Thyroid gland (tissue), 4 donors: ENCODE data around the gene MITF. TPM values are rescaled to one million over a fixed set of nuclear protein-coding genes. Genes with fewer than 3 reads are reported as not detected.

ENCODE experiments used
- DNase-seq, 2 donors: peaks; one replicate each; pipeline ENCODE4 v3.0.0-alpha.2; 2019
- H3K27ac ChIP-seq, 3 donors: fragments of 200-600 bp; sonication (generic); 1 replicate in 2 of 3; 2 replicates in 1 of 3; pipeline ENCODE4 v1.5.1; 2016 to 2019; ENCODE audit warnings: mild to moderate bottlenecking in 1 of 3, moderate library complexity in 1 of 3
- H3K27me3 ChIP-seq: fragments of 200-600 bp; sonication (generic); one replicate; pipeline ENCODE4 v1.5.1; 2019
- H3K36me3 ChIP-seq, 2 donors: fragments of 200-600 bp; sonication (generic); one replicate each; pipeline ENCODE4 v1.5.1; 2016 to 2019
- H3K4me1 ChIP-seq, 2 donors: fragments of 200-600 bp; sonication (generic); one replicate each; pipeline ENCODE4 v1.5.1; 2017 to 2019
- H3K4me3 ChIP-seq, 3 donors: fragments of 200-600 bp; sonication (generic); replicated peaks in 1 of 3; 1 replicate in 2 of 3; 2 replicates in 1 of 3; pipeline ENCODE4 v1.5.1; 2016; ENCODE audit warnings: mild to moderate bottlenecking in 1 of 3
- H3K9me3 ChIP-seq: fragments of 200-600 bp; sonication (generic); one replicate; pipeline ENCODE4 v1.5.1; 2017
- CTCF ChIP-seq, 6 experiments: fragments of 200-600 bp in 3 of 6; fragments of 450-650 bp in 3 of 6; sonication (generic) in 3 of 6; IDR thresholded peaks; one replicate each; pipeline ENCODE4 v1.5.1; 2016 to 2019; ENCODE audit warnings: antibody characterized with exemption in 6 of 6, mild to moderate bottlenecking in 2 of 6, inconsistent platforms in 1 of 6, moderate library complexity in 1 of 6
- POLR2A ChIP-seq, 2 donors: fragments of 450-650 bp; IDR thresholded peaks; one replicate each; pipeline ENCODE4 v1.6.1; 2017; ENCODE audit warnings: antibody characterized with exemption in 2 of 2, mild to moderate bottlenecking in 2 of 2, moderate library complexity in 1 of 2
- WGBS, 2 donors: methylation state at CpG; one replicate each; pipeline ENCODE4 v1.1.5; 2017; 5-methylcytosine and 5-hydroxymethylcytosine counted together
- intact Hi-C: fragments of 100-400 bp; cut with DNase I; formaldehyde crosslinking; loops from one replicate; pipeline ENCODE4 v1.15.1; 2023
- total RNA-seq, 4 donors: library from RNA; depleted of rRNA; stranded (reverse); fragments of >200 nt; gene quantifications; one replicate each; pipeline ENCODE4 v1.2.3, GENCODE V29; 2016

MITF gene
- total RNA-seq, 4 donors from 2014 or later, result 22.4 to 52.1 (median 26.4) TPM

- TF ChIP-seq POLR2A (IDR thresholded peaks at IDR 0.05), result no peak
- no peak for TF ChIP-seq CTCF (IDR thresholded peaks at IDR 0.05)
- Histone ChIP-seq H3K27me3 (no peaks in the 10 kb centered on the region), H3K36me3 (no peaks in the 10 kb centered on the region), H3K4me3 (no peak overlapping the region), H3K9me3 (no peaks in the 10 kb centered on the region), H3K4me1 (peaks cover 4 to 9% of the 10 kb centered on the region in 2 donors), H3K27ac (no peak overlapping the region)
- no peak for DNase-seq
- WGBS, 2 donors, result 72 to 73% methylated on average over 3 of the region's 3 CpGs
- intact Hi-C loops, result no loop called here
Measured at GRCh38 chr3:69737392-69737791, 1.9 kb upstream of the MITF start.

GRCh38 chr3:69738315-69738714 lies 949 bp upstream of the MITF start:
- intact Hi-C loops, result no loop called here
- DNase-seq, result no peak
- Histone ChIP-seq H3K36me3 (no peaks in the 10 kb centered on the region), H3K4me1 (peaks cover 4 to 9% of the 10 kb centered on the region in 2 donors), H3K4me3 (peak overlapping the region in 2 of 3 donors; percentile 26 to 85), H3K27me3 (no peaks in the 10 kb centered on the region), H3K27ac (peak overlapping the region in 1 of 3 donors; percentile 61), H3K9me3 (no peaks in the 10 kb centered on the region)
- no peak for TF ChIP-seq CTCF (IDR thresholded peaks at IDR 0.05)
- no peak for TF ChIP-seq POLR2A (IDR thresholded peaks at IDR 0.05)
- WGBS, 2 donors, result 0 to 3% methylated on average over 4 of the region's 4 CpGs

GRCh38 chr3:69738859-69739203 lies 433 bp upstream of the MITF start:
- TF ChIP-seq CTCF (IDR thresholded peaks at IDR 0.05), result no peak
- TF ChIP-seq POLR2A (IDR thresholded peaks at IDR 0.05), result no peak
- intact Hi-C loops, result no loop called here
- Histone ChIP-seq H3K27ac (peak overlapping the region in 1 of 3 donors; percentile 61), H3K4me1 (peaks cover 4 to 9% of the 10 kb centered on the region in 2 donors), H3K36me3 (no peaks in the 10 kb centered on the region), H3K27me3 (no peaks in the 10 kb centered on the region), H3K4me3 (peak overlapping the region; percentile 26 to 85 (median 68)), H3K9me3 (no peaks in the 10 kb centered on the region)
- DNase-seq, result no peak
- 1 to 2% methylated on average over 12 of the region's 12 CpGs for WGBS, 2 donors

- no peaks in the 10 kb centered on the region for H3K27me3 ChIP-seq
- intact Hi-C loops, result no loop called here
- DNase-seq, result peak; percentile 82 to 83
- H3K36me3 ChIP-seq, result no peaks in the 10 kb centered on the region
- H3K9me3 ChIP-seq, result no peaks in the 10 kb centered on the region
- TF ChIP-seq CTCF (IDR thresholded peaks at IDR 0.05), result no peak
- TF ChIP-seq POLR2A (IDR thresholded peaks at IDR 0.05), result peak in 1 of 2 donors; percentile 43
- H3K27ac ChIP-seq, result peak overlapping the region in 2 of 3 donors; percentile 75
- peaks cover 4 to 9% of the 10 kb centered on the region in 2 donors for H3K4me1 ChIP-seq
- WGBS, 2 donors, result 24 to 27% methylated on average over 21 to 22 of the region's 26 CpGs
- peak overlapping the region; percentile 68 to 85 (median 76) for H3K4me3 ChIP-seq
Measured at GRCh38 chr3:69740103-69741021, 1.1 kb downstream of the MITF start.
